Activated CD4-positive, CD25-positive, alpha-beta regulatory T cell (primary cell): ENCODE data around the gene ANKZF1.

Source experiments
- DNase-seq, 4 experiments: peaks; one replicate each; lab custom pipeline; 2025; lab: John Stamatoyannopoulos, UW

The ANKZF1 gene

GRCh38 chr2:219207884-219208740, 21.5 kb upstream of the ANKZF1 start:
- no peak for DNase-seq

- DNase-seq, result no peak
Measured at GRCh38 chr2:219209236-219210195, 20.1 kb upstream of the ANKZF1 start.

- no peak for DNase-seq
Measured at GRCh38 chr2:219210196-219210885, 19.3 kb upstream of the ANKZF1 start.

- DNase-seq, result no peak
Measured at GRCh38 chr2:219210886-219211362, 18.7 kb upstream of the ANKZF1 start.

- no peak for DNase-seq
Measured at GRCh38 chr2:219213026-219213415, 16.6 kb upstream of the ANKZF1 start.

- DNase-seq, result no peak
Measured at GRCh38 chr2:219213486-219214071, 16.0 kb upstream of the ANKZF1 start.

- no peak for DNase-seq
Measured at GRCh38 chr2:219214141-219214540, 15.5 kb upstream of the ANKZF1 start.

- no peak for DNase-seq
Measured at GRCh38 chr2:219214786-219215185, 14.8 kb upstream of the ANKZF1 start.

GRCh38 chr2:219215871-219216534, 13.6 kb upstream of the ANKZF1 start:
- no peak for DNase-seq

GRCh38 chr2:219216535-219216915, 13.1 kb upstream of the ANKZF1 start:
- no peak for DNase-seq

- no peak for DNase-seq
Measured at GRCh38 chr2:219218217-219218731, 11.3 kb upstream of the ANKZF1 start.

- DNase-seq, result peak; percentile 50 to 72 (median 66)
Measured at GRCh38 chr2:219218732-219219701, 10.6 kb upstream of the ANKZF1 start, which contains the start of gene ABCB6. ABCB6 (minus strand) TSS chr2:219218958; CDS start chr2:219218673, 285 bp downstream.

- no peak for DNase-seq
Measured at GRCh38 chr2:219219784-219220532, 9.6 kb upstream of the ANKZF1 start.

- DNase-seq, result no peak
Measured at GRCh38 chr2:219220652-219221402, 8.8 kb upstream of the ANKZF1 start.

GRCh38 chr2:219221957-219222518, 7.6 kb upstream of the ANKZF1 start:
- DNase-seq, result no peak

GRCh38 chr2:219223831-219224610, 5.6 kb upstream of the ANKZF1 start:
- no peak for DNase-seq

- no peak for DNase-seq
Measured at GRCh38 chr2:219225350-219225749, 4.3 kb upstream of the ANKZF1 start.
